ENCODE data around the gene FZD2.
A peak's percentile ranks its signal among the peaks of the same experiment; 100 is the strongest.
"Not testable (repeated sequence)": the region's sequence is repeated elsewhere in the genome, so short reads cannot be mapped to it uniquely, and the experiment has no call there.

Gene FZD2

DNA sequence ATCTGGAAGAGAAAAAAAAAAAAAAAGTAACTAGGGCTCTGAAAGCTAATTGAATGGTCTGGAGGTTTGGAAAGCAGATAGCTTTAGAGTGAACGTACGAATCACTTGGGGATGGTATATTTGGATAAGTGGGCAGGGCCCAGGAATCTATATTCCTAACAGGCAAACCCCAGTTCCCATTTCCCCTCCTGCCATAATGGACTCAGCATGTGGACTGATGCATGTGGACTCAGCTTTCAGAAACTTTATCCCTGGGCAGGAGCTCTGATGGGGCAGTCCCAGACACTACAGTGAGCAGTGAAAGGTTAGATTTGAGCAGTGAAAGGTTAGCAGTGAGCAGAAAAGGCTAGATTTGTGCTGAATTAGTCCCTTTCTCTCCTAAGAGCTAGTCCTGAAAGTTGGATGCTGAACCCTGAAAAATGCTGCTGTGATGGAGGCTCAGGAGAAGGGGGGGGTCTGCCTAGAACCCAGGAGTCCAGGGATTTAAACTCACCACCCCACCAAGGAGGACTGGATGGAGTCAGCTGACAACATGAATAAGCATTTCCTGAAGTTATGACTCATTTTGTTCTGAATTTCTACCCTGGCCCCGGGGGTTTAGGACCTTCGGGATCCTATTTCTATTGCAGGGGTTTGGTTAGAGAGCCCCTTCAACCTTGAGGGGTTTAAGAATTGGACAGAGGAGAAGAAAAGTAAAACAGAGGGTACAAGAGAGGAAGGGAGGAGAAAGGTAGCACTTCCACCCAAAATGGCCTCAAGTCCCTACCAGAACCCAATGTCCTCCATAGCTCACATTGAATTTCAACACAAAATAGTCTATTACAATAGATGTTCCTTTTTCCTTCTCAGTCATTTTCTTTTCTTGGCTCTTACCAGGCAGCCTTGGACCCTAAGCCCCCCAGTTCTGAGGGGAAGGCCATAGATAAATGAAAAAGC lies 10.3 kb upstream of the FZD2 start:
- DNase-seq, result no peak

DNA sequence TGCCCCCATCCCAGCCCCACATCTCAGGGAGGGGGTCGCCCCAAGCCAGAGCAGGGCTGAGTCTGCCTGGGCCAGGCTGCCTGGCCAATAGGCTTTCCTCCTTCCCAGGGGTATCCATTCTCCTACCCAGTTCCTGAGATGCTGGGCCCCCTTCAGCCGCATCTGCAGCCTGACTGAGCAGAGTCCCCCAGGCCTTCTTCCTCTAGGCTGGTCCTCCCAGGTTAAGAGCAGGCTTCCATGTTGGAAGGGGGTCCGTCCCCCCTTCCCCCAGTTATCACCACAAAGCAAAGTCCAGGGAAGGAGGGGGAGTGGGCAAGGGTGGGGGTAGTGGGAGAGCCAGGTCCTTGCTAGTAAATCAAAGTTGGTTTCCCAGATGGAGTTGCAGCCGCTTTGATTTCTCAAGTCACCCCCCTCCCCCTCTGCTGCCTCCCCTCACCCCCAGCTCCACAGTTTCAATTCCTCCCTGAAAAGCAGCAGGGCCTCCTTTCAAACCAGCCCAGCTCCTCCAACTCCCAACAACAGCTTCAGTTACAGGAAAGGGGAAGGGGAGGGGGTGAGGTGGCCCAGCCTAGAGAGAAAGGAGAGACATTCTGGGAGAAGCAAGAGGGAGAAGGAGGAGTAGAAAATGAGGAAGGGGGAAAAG lies 9.5 kb upstream of the FZD2 start:
- DNase-seq, result no peak

DNA sequence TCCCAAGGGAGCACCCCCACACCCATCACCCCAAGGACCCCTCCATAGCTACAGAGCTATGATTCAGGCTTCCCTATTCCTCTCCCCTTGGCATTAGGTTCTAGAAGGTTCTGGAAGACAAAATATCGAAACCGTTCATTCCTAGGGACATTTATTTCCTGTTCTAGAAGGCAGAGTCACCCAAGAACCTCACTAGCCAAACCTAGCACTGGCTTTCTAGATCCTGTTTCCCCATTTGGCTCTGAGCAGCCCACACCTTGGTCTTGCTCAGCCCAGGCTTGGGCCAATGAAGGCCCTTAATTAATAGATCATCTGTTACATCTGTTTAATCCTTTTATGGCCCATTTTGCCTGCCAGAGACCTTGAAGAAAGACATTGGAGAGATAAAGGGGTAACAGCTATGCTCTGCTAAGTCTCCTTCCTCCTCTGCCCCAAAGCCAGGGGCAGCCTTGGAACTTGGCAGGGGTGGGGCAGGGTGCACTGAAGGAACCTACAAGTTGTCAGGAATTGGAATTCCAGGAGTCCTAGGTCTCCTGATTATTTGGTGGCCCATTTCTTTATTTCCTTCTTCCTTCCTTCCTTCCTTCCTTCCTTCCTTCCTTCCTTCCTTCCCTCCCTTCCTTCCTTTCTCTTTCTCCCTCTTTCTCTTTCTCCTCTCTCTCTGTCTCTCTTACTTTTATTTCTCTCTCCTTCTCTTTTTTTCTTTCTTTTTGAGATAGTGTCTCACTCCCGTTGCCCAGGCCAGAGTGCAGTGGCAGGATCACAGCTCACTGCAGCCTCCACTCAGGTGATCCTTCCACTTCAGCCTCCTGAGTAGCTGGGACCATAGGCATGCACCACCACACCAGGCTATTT lies 8.7 kb upstream of the FZD2 start:
- no peak for DNase-seq

DNA sequence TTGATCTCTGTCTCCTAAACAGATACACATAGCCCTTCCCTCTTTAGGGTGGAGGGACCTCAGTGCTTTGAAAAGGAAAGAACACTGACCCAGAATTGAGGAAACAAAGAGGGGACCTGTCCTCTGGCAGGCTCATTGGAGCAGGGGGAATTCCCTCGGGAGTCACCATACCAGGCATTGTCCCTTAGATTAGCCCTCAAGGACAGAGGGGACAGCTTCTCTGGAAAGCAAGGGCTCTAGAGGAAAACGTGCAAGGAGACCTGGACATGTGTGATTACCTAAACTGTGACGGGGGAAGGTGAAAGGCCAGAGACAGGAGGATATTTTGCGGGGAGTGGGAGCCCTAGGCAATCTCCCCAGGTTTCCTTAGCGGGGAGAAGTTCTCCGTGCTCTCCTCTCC lies 7.6 kb upstream of the FZD2 start:
- no peak for DNase-seq

DNA sequence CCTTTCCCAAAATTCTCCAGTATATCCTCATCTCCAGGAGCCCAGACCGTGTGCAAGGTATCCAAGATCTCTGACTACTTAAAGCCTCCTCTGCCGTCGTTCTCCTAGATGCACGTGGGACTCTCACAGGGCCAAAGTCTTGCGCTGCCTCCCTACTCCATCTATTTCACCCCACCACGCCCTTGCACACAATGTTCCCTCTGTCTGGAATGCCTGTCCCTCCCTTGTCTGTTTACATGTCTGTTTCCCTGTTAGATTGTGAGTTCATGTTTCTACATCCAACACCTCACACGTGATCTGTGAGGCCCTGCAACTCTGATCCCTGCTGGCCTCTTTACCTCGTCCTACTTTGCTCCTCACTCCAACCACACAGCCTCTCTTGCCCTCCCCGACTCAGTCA lies 4.9 kb upstream of the FZD2 start:
- no peak for DNase-seq

DNA sequence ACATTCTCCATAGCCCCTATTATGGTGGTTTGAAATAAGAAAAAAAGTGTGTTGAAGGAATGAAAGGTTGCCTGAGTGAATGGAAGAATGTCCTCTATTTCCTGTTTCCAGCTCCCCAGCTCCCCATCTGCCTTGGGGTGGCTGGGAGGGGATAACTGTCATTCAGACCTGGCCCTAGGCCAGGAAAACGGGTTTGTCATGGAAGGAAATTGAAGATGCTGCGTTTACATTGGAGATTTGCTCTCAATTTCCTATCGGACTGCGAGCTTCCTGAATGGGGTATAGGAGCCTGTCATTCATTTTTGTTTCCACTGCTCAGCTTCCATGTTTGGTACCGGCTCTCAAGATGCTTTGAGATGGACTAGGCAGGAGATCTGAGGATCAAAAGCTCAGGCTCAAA lies 2.2 kb upstream of the FZD2 start:
- peak; percentile 51 for DNase-seq

DNA sequence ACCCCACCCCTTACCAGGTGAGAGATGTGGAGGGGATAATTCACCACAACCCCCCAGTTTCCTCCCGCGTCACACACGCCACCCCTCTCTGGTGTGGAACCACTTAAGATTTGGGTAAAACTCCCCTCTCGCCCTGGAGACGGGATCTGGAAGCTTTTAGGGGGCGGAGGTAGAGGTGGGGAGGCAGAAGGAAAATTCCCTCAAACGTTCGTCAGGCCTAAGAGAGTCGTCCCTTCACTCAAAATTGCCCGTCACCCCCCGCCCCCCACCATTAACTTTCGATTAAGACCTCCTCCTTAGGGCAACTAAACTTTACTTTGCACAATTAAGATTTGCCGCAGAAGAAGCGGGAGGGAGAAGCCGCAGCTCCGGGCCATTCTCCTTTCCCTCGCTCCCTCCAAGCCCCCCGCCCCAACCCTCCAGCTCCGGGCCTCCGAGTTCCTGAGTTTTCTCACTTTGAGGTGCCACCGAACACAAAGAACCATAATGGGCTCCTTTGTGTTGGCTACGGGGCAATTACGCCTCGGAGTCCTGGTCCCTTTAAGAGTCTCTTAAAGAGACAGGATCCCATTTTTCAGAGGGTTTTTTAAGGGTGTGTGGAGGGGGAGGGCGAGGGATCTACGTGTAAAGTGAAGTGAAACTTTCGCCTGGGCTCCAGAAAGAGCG lies 985 bp upstream of the FZD2 start:
- DNase-seq, result peak; percentile 86

DNA sequence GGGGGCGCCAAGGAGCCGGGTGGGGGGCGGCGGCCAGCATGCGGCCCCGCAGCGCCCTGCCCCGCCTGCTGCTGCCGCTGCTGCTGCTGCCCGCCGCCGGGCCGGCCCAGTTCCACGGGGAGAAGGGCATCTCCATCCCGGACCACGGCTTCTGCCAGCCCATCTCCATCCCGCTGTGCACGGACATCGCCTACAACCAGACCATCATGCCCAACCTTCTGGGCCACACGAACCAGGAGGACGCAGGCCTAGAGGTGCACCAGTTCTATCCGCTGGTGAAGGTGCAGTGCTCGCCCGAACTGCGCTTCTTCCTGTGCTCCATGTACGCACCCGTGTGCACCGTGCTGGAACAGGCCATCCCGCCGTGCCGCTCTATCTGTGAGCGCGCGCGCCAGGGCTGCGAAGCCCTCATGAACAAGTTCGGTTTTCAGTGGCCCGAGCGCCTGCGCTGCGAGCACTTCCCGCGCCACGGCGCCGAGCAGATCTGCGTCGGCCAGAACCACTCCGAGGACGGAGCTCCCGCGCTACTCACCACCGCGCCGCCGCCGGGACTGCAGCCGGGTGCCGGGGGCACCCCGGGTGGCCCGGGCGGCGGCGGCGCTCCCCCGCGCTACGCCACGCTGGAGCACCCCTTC lies 484 bp downstream of the FZD2 start:
- DNase-seq, result peak; percentile 77

DNA sequence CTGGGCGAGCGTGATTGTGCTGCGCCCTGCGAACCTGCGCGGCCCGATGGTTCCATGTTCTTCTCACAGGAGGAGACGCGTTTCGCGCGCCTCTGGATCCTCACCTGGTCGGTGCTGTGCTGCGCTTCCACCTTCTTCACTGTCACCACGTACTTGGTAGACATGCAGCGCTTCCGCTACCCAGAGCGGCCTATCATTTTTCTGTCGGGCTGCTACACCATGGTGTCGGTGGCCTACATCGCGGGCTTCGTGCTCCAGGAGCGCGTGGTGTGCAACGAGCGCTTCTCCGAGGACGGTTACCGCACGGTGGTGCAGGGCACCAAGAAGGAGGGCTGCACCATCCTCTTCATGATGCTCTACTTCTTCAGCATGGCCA lies 1.0 kb downstream of the FZD2 start:
- no peak for DNase-seq

DNA sequence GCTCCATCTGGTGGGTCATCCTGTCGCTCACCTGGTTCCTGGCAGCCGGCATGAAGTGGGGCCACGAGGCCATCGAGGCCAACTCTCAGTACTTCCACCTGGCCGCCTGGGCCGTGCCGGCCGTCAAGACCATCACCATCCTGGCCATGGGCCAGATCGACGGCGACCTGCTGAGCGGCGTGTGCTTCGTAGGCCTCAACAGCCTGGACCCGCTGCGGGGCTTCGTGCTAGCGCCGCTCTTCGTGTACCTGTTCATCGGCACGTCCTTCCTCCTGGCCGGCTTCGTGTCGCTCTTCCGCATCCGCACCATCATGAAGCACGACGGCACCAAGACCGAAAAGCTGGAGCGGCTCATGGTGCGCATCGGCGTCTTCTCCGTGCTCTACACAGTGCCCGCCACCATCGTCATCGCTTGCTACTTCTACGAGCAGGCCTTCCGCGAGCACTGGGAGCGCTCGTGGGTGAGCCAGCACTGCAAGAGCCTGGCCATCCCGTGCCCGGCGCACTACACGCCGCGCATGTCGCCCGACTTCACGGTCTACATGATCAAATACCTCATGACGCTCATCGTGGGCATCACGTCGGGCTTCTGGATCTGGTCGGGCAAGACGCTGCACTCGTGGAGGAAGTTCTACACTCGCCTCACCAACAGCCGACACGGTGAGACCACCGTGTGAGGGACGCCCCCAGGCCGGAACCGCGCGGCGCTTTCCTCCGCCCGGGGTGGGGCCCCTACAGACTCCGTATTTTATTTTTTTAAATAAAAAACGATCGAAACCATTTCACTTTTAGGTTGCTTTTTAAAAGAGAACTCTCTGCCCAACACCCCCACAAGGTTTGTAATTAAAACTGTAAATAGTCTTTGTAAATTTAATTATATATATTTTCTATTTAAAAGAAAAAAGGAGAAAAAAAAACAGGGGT lies 1.7 kb downstream of the FZD2 start:
- no peak for DNase-seq

DNA sequence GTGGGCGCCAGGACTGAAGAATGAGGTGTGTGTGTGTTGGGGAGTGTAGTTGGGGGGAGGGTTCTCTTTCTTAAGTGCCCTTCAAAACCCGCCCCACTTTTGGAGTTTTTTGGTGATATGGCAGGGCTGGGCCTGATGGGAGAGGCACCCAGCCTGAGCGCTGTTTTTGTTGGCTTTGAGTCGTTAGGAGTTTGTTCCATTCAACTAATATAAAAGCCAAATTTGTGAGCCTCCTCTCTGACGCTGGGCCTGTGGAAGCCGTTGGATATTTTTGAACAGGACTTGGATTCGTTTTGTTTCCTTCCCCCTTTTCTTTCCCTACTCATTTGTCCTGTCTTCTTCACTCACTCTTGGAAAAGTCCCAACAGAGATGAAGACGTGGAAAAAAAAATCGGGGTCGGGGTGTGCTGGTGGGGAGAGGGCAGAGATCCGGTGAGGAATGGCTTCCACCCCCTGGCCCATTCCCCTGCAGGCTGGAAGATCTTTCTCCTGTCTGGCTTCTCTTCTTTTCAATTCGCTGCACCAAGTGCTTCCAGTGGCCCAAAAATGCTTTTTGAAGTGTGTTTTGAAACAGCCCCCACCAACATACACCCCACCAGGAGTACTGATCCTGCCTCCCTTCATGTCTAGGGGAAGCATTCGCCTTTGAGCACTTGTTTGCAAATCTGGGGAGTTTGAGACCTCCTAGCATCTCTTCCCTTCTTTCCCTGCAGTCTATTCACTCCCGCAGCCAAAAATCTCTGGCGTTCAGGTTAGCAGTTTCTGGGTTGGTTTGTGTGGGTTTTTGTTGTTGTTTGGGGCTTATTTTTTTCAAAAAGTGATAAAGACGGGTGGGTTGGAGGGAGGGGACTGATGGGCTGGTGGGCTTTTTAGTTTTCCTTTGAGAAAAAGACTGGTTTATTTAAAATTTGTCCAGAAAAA lies 2.6 kb downstream of the FZD2 start:
- DNase-seq, result no peak

DNA sequence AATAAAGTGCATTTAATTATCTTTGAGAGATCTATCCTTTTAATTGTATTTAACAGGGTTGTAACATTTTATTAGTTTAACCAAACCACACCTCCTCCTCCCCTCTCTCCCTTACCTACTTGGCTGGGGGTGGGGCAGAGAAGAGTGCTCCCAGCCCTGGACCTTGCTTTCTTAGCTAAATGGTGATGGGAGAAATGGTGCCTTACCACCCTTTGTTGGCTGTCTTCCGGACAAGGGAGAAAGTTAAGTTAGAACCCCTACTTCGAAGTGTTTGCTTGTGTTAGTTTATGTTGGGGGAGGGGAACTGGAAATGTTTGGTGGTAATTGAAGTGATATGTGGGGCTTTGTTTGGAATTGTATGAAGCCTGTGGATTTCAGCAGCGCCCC lies 3.9 kb downstream of the FZD2 start:
- no peak for DNase-seq

DNA sequence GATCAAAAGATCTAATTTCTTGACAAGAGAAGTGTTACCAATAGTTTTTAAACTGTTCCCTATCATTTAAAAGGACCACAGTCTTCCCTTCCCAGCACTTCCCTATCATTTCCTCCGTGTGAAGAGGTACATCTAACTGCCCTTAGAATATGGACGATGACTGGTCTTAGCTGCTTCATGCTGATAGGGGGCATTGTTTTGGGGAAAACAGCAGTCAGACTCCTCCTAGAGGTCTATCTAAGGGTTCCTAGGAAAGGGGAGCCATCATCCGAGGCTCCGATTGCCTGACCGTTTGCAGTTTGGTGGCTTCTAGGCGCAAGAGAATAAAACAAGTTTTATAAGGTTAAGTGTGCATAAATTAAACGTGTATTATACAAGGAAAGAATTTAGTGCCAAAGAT lies 7.1 kb downstream of the FZD2 start:
- no peak for DNase-seq

DNA sequence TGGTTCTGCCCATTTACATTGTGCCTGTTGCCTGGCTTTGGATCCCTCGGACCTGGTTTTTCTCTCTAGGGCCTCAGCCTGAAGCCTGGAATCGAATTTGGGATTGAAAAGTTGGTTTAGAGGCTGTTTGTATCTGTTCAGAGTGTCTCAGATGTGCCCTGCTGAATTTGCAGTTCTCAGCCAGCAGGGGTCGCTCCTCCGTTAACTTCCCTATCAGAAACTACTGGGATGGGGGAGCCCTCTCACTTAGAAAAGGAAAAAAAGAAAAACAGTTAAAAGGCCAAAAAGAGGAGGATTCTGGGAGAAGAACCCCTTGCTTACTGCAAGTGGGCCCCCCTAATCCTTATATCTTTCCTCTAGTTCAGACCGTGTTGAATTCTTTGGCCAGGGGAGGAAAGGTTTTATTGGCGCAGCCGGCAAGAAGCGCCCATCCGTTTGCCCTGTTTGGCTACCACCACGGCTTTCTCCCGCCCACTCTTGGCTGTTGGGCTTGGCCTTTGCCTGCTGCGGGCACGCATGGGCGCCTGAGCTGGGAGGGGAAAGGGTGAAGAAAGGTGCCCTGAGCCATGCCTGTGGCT lies 8.7 kb downstream of the FZD2 start:
- no peak for DNase-seq

DNA sequence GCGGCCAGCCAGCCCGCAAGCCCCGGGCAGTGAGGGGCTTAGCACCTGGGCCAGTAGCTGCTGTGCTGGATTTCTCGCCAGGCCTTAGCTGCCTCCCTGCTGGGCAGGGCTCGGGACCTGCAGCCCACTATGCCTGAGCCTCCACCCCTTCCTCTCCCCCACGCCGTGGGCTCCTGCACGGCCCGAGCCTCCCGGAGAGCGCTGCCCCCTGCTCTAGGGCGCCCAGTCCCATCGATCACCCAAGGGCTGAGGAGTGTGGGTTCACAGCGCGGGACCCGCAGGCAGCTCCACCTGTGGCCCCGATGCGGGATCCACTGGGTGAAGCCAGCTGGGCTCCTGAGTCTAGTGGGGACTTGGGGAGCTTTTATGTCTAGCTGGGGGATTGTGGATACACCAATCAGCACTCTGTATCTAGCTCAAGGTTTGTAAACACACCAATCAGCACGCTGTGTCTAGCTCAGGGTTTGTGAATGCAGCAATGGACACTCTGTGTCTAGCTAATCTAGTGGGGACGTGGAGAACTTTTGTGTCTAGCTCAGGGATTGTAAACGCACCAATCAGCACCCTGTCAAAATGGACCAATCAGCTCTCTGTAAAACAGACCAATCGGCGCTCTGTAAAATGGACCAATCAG lies 11.1 kb downstream of the FZD2 start:
- not testable (repeated sequence) for DNase-seq

DNA sequence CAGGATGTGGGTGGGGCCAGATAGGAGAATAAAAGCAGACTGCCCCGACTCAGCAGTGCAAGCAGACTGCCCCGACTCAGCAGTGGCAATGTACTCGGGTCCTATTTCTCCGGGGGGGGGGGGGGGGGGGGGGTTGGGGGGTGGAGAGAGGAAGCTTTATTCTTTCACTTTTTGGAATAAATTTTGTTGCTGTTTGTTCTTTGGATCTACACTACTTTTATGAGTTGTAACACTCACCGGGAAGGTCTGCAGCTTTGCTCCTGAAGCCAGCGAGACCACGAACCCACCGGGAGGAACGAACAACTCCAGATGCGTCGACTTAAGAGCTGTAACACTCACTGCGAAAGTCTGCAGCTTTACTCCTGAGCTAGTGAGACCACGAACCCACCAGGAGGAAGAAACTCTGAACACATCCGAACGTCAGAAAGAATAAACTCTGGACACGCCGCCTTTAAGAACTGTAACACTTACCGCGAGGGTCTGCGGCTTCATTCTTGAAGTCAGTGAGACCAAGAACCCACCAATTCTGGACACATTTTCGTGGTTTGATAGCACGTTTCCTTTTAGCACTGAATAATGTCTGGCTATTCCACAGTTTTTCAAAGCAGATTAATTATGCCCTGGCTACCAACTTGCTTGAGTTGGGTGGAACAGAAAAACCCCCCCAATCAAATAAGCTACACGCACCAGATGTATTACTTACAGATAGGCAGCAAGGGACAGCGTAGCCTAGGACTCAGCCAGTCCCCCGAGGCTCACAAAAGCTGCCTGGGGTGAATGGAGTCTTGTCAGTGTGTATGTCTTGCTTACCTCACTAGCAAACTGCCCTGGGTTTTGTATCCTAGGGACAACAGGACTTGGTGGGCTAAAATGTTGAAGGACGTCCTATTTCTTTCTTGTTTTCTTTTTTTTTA lies 11.9 kb downstream of the FZD2 start:
- peak; percentile 45 for DNase-seq

DNA sequence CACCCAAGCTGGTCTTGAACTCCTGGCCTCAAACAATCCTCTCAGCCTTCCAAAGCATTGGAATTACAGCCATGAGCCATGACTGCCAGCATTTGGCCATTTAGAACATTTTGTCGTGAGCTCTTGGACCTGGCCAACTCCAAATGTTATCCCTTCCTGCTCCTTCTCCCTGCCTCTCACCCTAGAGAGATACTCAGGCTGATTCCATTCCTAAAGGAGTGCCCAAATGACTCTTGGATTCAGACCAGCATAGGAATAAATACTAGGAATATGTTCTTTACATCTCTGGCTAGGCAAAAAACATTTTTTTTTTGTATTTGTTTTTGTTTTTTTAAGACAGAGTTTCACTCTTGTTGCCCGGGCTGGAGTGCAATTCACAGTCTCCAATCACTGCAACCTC lies 15.5 kb downstream of the FZD2 start:
- no peak for DNase-seq

DNA sequence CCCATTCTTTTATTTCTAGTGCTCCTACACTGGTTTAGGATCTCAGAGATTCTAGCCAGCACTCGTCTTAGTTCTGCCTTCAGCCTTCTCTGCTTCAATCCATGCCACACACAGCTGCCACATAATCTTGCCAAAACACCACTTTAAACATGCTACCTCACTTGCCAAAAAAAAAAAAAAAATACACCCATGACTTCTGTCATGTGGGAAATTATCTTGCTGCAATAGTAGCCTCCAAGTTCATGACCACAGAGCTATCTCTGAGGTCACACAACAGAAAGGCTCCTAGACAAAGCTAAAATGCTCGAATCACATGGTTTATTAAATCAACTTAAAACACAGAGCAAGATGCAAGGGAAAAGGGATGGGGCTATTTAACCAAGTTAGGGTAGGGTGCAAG lies 18.1 kb downstream of the FZD2 start:
- DNase-seq, result no peak

All from NCI-H69 (cell line).